GM12873 (cell line): ENCODE data around the gene GPHN.

Source experiments
- TF ChIP-seq, protein P1 (sequence below): IDR thresholded peaks from 2 replicates; pipeline ENCODE4 v1.5.1; 2012; ENCODE audit warnings: low read depth, mild to moderate bottlenecking, moderate library complexity, low read length, control low read depth; ENCODE audit not compliant: insufficient read depth; ENCODE audit errors: missing control alignments

The GPHN gene

DNA sequence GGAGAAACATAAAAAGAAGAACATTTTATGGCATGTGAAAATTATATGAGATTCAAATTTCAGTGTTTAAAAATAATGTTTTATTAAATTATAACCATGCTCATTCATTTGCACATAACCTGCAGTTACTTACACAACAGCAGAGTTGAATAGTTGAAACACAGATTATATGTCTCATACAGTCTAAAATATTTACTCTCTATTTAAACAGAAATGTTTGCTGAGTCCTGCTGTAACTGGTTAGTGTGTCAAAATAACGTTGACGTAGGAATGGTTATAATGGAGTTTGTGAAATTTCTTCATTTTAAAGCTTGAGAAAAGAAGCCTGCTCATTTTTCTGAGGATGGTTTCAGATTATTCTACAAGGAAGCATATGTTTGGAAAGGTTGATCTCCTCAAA, 484.8 kb downstream of the GPHN start:
- TF ChIP-seq, protein P1, sequence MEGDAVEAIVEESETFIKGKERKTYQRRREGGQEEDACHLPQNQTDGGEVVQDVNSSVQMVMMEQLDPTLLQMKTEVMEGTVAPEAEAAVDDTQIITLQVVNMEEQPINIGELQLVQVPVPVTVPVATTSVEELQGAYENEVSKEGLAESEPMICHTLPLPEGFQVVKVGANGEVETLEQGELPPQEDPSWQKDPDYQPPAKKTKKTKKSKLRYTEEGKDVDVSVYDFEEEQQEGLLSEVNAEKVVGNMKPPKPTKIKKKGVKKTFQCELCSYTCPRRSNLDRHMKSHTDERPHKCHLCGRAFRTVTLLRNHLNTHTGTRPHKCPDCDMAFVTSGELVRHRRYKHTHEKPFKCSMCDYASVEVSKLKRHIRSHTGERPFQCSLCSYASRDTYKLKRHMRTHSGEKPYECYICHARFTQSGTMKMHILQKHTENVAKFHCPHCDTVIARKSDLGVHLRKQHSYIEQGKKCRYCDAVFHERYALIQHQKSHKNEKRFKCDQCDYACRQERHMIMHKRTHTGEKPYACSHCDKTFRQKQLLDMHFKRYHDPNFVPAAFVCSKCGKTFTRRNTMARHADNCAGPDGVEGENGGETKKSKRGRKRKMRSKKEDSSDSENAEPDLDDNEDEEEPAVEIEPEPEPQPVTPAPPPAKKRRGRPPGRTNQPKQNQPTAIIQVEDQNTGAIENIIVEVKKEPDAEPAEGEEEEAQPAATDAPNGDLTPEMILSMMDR, result no peak

DNA sequence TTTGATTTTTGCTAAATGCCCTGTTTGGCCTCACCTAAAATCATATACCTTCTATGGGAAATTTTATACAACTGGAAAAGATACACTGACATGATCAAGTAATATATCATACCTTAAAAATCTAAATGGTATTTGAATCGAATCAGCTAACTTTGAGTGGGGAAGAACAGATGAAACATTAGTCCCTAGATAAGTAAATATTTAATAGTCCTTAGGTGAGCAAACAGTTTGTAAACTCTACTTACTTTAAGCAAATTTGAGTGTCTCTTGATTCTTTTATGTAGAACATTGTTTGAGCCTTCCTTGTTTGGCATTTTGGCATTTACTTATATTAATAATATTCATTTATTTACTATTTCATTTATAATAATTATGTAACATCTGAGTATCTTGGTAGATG, 485.6 kb downstream of the GPHN start:
- TF ChIP-seq, protein P1, result no peak

DNA sequence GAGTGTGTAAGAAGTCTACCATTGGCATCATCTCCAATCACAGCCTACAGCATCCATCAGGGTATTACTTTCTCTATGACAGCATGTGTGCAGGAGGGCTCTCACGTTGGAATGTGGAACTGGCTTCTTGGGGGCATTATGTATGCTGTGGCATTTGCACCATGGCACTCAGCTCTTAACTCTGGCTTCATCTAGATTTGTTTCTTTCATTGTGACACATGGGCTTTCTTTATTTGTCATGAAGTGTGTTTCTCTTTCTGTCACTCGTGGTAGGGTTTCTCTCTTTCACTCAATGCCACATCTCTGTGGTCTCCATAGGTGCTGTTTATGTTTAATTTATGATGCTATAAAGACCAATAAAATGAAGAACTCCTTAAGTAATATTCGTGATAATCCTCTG, 490.1 kb downstream of the GPHN start:
- TF ChIP-seq, protein P1, result no peak

DNA sequence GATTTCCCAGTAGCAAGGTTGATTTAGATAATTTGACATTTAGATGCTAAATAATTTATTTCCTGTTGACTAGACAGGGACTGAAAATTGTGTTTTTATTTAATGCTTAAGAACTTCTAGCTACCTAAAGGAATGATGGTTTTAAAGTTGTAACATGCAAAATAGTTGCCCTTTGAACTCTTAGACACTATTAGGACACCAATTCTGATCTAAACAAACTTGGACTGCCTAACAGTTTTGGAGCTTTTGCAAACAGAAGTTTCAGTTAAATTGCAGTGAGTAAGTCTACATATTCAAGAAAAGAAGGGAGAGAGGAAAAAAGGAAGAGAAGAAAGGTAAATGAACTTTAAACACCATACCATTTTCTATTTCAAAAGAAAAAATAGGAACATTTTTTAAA, 492.0 kb downstream of the GPHN start:
- TF ChIP-seq, protein P1, result no peak

DNA sequence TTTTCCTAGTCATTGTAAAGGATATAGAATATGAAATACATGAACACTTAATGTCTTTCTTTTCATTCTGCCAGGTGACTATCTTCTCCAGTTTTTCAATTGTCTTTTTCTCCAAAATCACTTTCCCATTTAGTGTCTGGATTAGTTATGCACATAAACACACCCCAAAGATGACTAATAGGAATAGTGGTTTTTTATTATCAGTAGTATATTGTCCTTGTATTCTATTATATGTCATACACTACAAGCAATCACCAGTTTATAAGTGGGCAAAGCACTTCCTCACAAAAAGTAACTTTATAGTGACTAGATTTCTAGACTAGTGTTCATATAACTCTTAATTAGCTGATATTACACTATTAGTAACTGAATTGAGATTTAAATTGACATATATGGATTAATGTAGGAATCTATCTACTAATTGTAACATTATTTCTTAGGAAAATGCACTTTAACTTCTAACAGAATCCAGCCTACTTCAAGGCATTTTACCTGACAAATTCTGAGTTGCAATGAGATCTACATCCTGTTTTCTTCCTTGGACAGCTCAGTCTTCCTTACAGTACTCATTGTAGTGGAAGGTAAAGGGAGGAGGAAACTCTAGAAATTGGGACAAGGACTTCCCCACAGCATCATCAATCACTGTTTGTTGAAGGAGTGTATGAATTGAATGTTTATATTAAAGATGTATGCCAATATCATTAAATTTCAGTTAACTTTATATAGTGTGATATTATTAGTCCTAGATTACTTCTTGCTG, 495.2 kb downstream of the GPHN start:
- TF ChIP-seq, protein P1, result no peak

DNA sequence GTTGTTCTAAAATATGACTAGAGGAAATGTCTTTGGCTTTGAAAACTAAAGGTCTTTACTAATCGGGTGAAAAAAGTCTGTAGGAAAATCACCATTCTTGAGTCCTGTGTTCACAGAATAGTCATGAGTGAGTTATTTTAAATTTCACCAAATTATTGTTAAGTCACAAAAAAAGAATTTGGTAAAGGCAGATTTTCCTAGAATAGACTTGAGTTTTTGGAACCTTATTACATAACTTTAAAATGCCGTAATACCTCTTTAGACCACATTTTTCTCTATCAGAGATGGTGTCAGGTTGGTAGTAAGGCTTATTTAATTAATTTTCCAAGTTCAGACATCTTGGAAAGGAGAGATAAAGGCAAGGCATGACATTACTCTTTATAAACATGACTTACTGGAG, 496.6 kb downstream of the GPHN start:
- TF ChIP-seq, protein P1, result no peak

DNA sequence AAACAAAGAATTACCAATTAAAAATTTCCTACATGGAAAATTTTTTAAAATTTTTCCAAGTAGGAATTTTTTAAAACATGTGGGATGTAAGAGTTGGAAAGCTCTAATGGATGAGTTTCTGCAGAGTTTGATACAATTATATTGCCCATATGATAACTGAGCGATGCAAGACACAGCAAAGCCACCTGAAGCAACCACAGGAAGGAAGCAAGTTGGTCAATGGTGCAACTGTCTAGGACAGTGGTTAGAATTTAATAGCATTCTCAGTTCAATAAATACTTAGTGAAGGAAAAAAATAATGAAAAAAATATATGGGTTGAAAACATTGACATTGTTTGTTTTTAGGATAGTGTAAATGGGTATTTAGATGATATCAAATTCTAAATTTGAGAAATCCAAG, 502.7 kb downstream of the GPHN start:
- TF ChIP-seq, protein P1, result no peak
